Endodermal cell (in vitro differentiated cells): ENCODE results near the gene CTPS2. TPM values are rescaled to one million over a fixed set of nuclear protein-coding genes. Genes with fewer than 3 reads are reported as not detected.

Source experiments
- DNase-seq: peaks from one replicate; pipeline ENCODE4 v3.0.0-alpha.2; 2017
- H3K27ac ChIP-seq: 2 replicates; pipeline ENCODE4 v1.5.1; 2013; ENCODE audit warnings: mild to moderate bottlenecking, low read depth, low read length, moderate library complexity
- H3K27me3 ChIP-seq: 2 replicates; pipeline ENCODE4 v1.6.1; 2013; ENCODE audit warnings: mild to moderate bottlenecking, low read length, moderate library complexity; ENCODE audit not compliant: insufficient read depth, control insufficient read depth, poor library complexity, severe bottlenecking
- H3K36me3 ChIP-seq: 2 replicates; pipeline ENCODE4 v1.7.0; 2013; ENCODE audit warnings: mild to moderate bottlenecking, low read length, moderate library complexity; ENCODE audit not compliant: control insufficient read depth, insufficient read depth
- H3K4me1 ChIP-seq: one replicate; pipeline ENCODE4 v1.7.0; 2013; ENCODE audit warnings: low read length; ENCODE audit not compliant: control insufficient read depth, insufficient read depth
- H3K4me3 ChIP-seq: 2 replicates; pipeline ENCODE4 v1.5.1; 2013; ENCODE audit warnings: mild to moderate bottlenecking, low read length, moderate library complexity
- H3K9ac ChIP-seq: 2 replicates; pipeline ENCODE4 v1.6.1; 2013; ENCODE audit warnings: mild to moderate bottlenecking, low read length, moderate library complexity; ENCODE audit not compliant: poor library complexity, severe bottlenecking; ENCODE audit errors: extremely low read depth
- H3K9me3 ChIP-seq: 2 replicates; pipeline ENCODE4 v1.6.1; 2013; ENCODE audit warnings: mild to moderate bottlenecking, low read length, moderate library complexity; ENCODE audit not compliant: control insufficient read depth
- H3K27ac Mint-ChIP-seq: 2 replicates; pipeline ENCODE4 v1.8.0; 2020; ENCODE audit warnings: mixed read lengths
- H3K27me3 Mint-ChIP-seq: 2 replicates; pipeline ENCODE4 v1.8.0; 2021; ENCODE audit warnings: mild to moderate bottlenecking, mixed read lengths; ENCODE audit not compliant: insufficient read depth
- H3K36me3 Mint-ChIP-seq: 2 replicates; pipeline ENCODE4 v1.8.0; 2020; ENCODE audit warnings: low read depth, mixed read lengths
- H3K4me1 Mint-ChIP-seq: 2 replicates; pipeline ENCODE4 v1.8.0; 2020; ENCODE audit warnings: mixed read lengths
- H3K4me3 Mint-ChIP-seq: 2 replicates; pipeline ENCODE4 v1.8.0; 2020; ENCODE audit warnings: mild to moderate bottlenecking, moderate library complexity, mixed read lengths
- H3K9me3 Mint-ChIP-seq: 2 replicates; pipeline ENCODE4 v1.8.0; 2020; ENCODE audit warnings: mild to moderate bottlenecking, mixed read lengths
- WGBS, 2 experiments: methylation state at CpG; one replicate each; pipeline versions ENCODE4 v1.1.5 to v1.1.7; 2013; ENCODE audit warnings: missing lambda C conversion rate in 2 of 2, mixed read lengths in 1 of 2; ENCODE audit not compliant: insufficient coverage in 1 of 2, insufficient read length in 1 of 2; 5-methylcytosine and 5-hydroxymethylcytosine counted together
- total RNA-seq, 2 donors: library from RNA; stranded (reverse); fragmentation: NEBNext Ultra II Directional in 1 of 2; extraction: Animal tissue kit (Norgen Biotek cat#: 25700) in 1 of 2; gene quantifications; 2 replicates in 1 of 2; 3 replicates in 1 of 2; pipeline ENCODE4 v1.2.1, GENCODE V29; 2021
- TF ChIP-seq, protein P1 (sequence below): fragments of 200-600 bp; sonication (generic); conservative IDR thresholded peaks from 2 replicates; pipeline ENCODE4 v1.5.0; 2021; ENCODE audit warnings: antibody characterized with exemption, mild to moderate bottlenecking

The CTPS2 gene
- total RNA-seq, 2 donors from 2014 or later, result 33.5 to 71.1 TPM

GRCh38 chrX:16700734-16701133 lies 11.7 kb downstream of the CTPS2 start:
- Histone ChIP-seq H3K9me3 (no peaks in the 10 kb centered on the region), H3K4me1 (no peaks in the 10 kb centered on the region), H3K4me3 (no peak overlapping the region), H3K27me3 (no peaks in the 10 kb centered on the region), H3K27ac (no peak overlapping the region), H3K9ac (no peak overlapping the region), H3K36me3 (peaks cover 22% of the 10 kb centered on the region)
- Mint-ChIP-seq H3K27me3 (no peaks in the 10 kb centered on the region), H3K4me3 (no peak overlapping the region), H3K36me3 (peaks cover 69% of the 10 kb centered on the region), H3K27ac (peak overlapping the region; percentile 26), H3K4me1 (no peaks in the 10 kb centered on the region), H3K9me3 (no peaks in the 10 kb centered on the region)
- 100% methylated on average over 2 of the region's 2 CpGs; no CpG with 5 or more reads in 1 of the 2 experiments for WGBS, 2 experiments
- no peak for DNase-seq
- TF ChIP-seq, protein P1, sequence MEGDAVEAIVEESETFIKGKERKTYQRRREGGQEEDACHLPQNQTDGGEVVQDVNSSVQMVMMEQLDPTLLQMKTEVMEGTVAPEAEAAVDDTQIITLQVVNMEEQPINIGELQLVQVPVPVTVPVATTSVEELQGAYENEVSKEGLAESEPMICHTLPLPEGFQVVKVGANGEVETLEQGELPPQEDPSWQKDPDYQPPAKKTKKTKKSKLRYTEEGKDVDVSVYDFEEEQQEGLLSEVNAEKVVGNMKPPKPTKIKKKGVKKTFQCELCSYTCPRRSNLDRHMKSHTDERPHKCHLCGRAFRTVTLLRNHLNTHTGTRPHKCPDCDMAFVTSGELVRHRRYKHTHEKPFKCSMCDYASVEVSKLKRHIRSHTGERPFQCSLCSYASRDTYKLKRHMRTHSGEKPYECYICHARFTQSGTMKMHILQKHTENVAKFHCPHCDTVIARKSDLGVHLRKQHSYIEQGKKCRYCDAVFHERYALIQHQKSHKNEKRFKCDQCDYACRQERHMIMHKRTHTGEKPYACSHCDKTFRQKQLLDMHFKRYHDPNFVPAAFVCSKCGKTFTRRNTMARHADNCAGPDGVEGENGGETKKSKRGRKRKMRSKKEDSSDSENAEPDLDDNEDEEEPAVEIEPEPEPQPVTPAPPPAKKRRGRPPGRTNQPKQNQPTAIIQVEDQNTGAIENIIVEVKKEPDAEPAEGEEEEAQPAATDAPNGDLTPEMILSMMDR, result no peak

DNA sequence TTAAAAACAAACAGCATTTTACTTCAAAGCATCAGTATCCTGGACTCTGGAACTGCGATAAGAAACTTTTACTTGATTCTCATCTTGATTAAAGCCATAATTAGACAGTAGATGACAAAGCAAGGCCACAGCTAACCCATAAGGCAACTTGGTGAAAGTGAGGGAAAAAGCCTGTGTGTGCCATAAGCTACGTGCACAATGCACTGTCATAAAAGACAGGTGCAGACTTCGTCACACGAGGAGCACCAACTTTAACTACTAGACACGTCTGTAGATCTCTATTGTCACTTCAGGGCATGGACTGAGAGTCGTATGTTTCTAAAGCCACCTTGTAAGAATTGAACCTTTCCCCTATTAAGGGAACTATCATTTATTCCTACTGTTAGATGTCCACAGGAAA lies 13.1 kb downstream of the CTPS2 start:
- WGBS, 2 experiments, result 96 to 97% methylated on average over 4 to 6 of the region's 6 CpGs
- DNase-seq, result no peak
- Mint-ChIP-seq H3K4me3 (no peak overlapping the region), H3K27ac (no peak overlapping the region), H3K27me3 (no peaks in the 10 kb centered on the region), H3K4me1 (no peaks in the 10 kb centered on the region), H3K36me3 (peaks cover 71% of the 10 kb centered on the region), H3K9me3 (no peaks in the 10 kb centered on the region)
- Histone ChIP-seq H3K4me3 (no peak overlapping the region), H3K27ac (no peak overlapping the region), H3K4me1 (no peaks in the 10 kb centered on the region), H3K9ac (no peak overlapping the region), H3K36me3 (peaks cover 27% of the 10 kb centered on the region), H3K27me3 (no peaks in the 10 kb centered on the region), H3K9me3 (no peaks in the 10 kb centered on the region)
- TF ChIP-seq, protein P1, result no peak

- Histone ChIP-seq H3K27me3 (no peaks in the 10 kb centered on the region), H3K4me3 (no peak overlapping the region), H3K9me3 (no peaks in the 10 kb centered on the region), H3K9ac (no peak overlapping the region), H3K36me3 (peaks cover 34% of the 10 kb centered on the region), H3K4me1 (no peaks in the 10 kb centered on the region), H3K27ac (no peak overlapping the region)
- H3K27me3 Mint-ChIP-seq, result no peaks in the 10 kb centered on the region
- H3K4me1 Mint-ChIP-seq, result no peaks in the 10 kb centered on the region
- WGBS, 2 experiments, result 86% methylated on average over 3 of the region's 3 CpGs; no CpG with 5 or more reads in 1 of the 2 experiments
- TF ChIP-seq, protein P1, result no peak
- H3K4me3 Mint-ChIP-seq, result no peak overlapping the region
- peaks cover 76% of the 10 kb centered on the region for H3K36me3 Mint-ChIP-seq
- no peaks in the 10 kb centered on the region for H3K9me3 Mint-ChIP-seq
- H3K27ac Mint-ChIP-seq, result no peak overlapping the region
- DNase-seq, result no peak
These were observed 15.5 kb downstream of the CTPS2 start for GRCh38 chrX:16696956-16697355.
